HUES64 (cell line): Measurements from ENCODE around the gene PKMYT1.

Experiments used
- H3K27ac ChIP-seq: 2 replicates; pipeline ENCODE4 v1.7.0; 2013; ENCODE audit warnings: low read depth, low read length, inconsistent platforms
- H3K27me3 ChIP-seq: 2 replicates; pipeline ENCODE4 v1.6.1; 2013; ENCODE audit warnings: mild to moderate bottlenecking, low read length; ENCODE audit not compliant: insufficient read depth
- H3K36me3 ChIP-seq: 2 replicates; pipeline ENCODE4 v1.6.1; 2013; ENCODE audit warnings: mild to moderate bottlenecking, low read length; ENCODE audit not compliant: insufficient read depth
- H3K4me1 ChIP-seq: 2 replicates; pipeline ENCODE4 v1.6.1; 2013; ENCODE audit warnings: mild to moderate bottlenecking, low read length, moderate library complexity; ENCODE audit not compliant: insufficient read depth
- H3K4me3 ChIP-seq: 2 replicates; pipeline ENCODE4 v1.5.1; 2013; ENCODE audit warnings: mild to moderate bottlenecking, low read length, moderate library complexity
- H3K9ac ChIP-seq: 2 replicates; pipeline ENCODE4 v1.6.1; 2013; ENCODE audit warnings: mild to moderate bottlenecking, low read depth, low read length
- H3K9me3 ChIP-seq: 2 replicates; pipeline ENCODE4 v1.6.1; 2013; ENCODE audit warnings: low read depth, low read length; ENCODE audit not compliant: insufficient read depth
- WGBS: fragments of 150-250, 120-280 bp; methylation state at CpG from one replicate; pipeline ENCODE4 v1.1.7; 2013; ENCODE audit warnings: missing lambda C conversion rate; 5-methylcytosine and 5-hydroxymethylcytosine counted together

Gene PKMYT1

DNA sequence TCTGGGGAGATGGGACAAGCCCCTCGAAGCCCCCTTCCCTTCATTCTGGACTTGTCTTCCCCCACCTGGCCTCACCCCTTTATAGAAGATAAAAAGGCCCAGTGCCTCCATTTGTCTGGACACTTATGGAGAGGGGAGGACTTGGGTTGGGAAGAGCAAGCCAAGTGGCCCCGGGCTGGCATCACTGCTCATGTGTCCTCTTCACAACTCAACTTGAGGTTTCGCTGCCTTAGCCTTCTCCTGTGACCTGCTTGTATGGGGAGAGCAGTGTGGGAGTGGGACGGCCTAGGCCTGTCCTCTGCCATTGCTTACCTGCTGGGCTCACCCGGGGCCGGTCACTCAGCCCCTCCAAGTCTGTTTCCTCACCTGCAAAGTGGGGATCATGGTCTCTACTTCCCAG lies 9.7 kb downstream of the PKMYT1 start:
- Histone ChIP-seq H3K9me3 (no peaks in the 10 kb centered on the region), H3K27me3 (peaks cover 26% of the 10 kb centered on the region), H3K27ac (peak overlapping the region; percentile 64; the same call in 1 of the 2 replicates), H3K4me1 (no peaks in the 10 kb centered on the region), H3K36me3 (peaks cover 35% of the 10 kb centered on the region), H3K4me3 (peak overlapping the region; percentile 93), H3K9ac (peak overlapping the region; percentile 87)
- 89% methylated on average over 6 of the region's 6 CpGs for WGBS

DNA sequence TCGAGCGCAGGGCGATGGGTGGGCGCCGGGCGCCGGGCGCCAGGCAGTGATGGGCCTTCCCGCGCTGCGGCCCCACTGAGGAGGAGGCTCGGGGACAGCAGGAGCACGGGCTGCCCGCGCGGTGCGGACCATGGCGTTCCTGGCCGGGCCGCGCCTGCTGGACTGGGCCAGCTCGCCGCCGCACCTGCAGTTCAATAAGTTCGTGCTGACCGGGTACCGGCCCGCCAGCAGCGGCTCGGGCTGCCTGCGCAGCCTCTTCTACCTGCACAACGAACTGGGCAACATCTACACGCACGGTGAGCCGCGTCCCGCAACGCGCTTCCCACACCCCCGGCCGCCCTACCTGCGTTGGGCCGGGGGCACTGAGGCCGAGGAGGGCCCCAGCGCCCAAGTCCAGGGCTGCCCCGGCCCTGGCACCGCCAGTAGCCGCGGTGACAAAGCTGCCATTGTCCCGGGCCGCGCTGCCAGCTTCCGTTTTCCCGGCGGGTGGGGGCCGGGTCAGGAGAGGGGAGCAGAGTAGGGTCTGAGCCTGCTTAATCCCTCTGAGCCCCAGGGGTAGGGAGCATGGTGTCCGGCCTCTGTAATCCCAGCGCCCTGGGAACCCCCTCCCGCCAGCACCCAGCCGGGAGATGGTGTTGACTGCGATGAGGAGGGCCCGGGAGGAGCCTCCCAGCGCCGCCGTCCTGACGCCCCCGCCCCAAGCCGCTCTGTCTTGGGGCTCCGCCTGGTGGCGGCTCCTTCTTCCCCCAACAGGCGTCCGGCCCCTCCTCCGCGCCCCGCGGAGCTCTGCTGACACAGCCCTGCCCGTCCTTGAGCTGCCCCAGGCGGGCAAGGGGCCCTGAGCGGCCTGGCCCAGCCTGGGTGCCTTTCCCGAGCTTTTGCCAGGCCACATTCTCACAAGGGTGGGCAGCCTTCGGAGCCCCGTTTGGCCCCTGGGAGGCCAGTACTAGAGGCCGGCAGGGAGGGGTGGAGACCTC lies 10.4 kb downstream of the PKMYT1 start:
- peak overlapping the region; percentile 75; the same call in 1 of the 2 replicates for H3K27ac ChIP-seq
- peak overlapping the region; percentile 93 for H3K4me3 ChIP-seq
- peaks cover 26% of the 10 kb centered on the region for H3K27me3 ChIP-seq
- H3K9ac ChIP-seq: peak overlapping the region; percentile 87
- peaks cover 27% of the 10 kb centered on the region for H3K36me3 ChIP-seq
- WGBS: under 1% methylated on average over 83 of the region's 83 CpGs
- H3K9me3 ChIP-seq: no peaks in the 10 kb centered on the region
- H3K4me1 ChIP-seq: no peaks in the 10 kb centered on the region

DNA sequence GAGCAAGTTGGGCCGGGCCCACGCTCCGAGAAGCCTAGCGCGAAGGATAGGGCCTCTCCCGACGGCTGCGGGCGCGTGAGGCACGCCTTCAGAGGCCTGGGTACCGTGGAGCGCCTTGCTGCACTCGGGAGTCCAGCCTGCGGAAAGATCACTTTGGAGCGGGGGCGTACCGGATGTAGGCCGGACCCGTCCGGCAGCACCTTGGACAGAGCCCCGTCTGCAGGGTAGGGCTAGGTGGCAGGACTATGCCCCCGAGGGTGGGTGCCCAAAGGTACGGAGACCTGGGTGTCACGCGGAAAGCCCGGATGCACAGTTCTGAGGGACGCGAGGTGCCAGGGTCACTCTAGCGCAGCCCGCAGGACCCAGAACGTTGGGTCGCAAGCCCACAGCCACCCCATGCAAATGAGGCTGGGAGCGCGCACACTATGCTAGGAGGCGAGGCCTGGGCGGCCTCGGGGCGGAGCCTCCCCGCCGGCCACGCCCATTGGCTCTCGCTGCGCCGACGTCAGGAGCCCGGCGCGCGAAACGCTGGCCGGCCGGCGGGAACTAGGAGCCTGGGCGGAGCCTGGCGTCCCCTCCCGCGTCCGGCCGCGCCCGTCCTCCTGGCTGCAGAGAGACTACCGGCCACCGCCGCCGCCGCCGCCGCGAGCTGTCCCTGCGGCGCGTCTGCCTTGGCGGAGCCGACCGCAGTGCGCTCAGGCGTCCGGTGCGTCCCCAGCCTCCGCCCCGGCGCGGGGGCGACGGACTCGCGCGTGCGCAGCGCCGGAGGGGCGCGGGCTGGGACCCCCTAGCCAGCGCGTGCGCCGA lies 11.3 kb downstream of the PKMYT1 start, which contains the start of gene PAQR4:
TSS of gene PAQR4 (plus strand) at position 611 of the 807 bp plus-strand sequence. CDS start 327 bp downstream, outside the sequence.
- 1% methylated on average over 98 of the region's 98 CpGs for WGBS
- peak within 1 kb of the TSS; percentile 87 for H3K9ac ChIP-seq

DNA sequence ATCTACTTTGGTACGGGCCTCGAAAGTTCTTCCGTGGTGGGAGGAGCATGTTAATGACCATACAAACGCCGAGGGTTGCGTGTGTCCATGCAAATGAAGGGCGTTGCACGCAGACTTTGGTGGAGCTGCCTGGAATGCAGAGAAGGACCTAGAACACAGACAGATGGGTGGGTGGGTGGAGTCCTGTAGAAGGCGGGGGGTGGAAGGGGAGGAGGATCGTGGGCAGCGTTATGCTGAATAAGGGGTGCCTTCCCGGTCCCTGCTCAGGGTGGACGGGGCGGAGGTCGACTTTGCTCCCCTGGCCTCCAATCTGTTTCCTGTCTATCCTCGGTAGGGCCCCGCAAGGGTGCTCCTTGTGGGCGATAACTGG lies 11.9 kb downstream of the PKMYT1 start:
- H3K4me3 ChIP-seq: peak overlapping the region; percentile 93
- H3K36me3 ChIP-seq: peaks cover 16% of the 10 kb centered on the region
- no peaks in the 10 kb centered on the region for H3K9me3 ChIP-seq
- H3K4me1 ChIP-seq: no peaks in the 10 kb centered on the region
- H3K27ac ChIP-seq: peak overlapping the region; percentile 57; the same call in 1 of the 2 replicates
- H3K27me3 ChIP-seq: peaks cover 29% of the 10 kb centered on the region
- H3K9ac ChIP-seq: 0 out of 2 replicates have a peak overlapping the region, but pooled peaks have one; percentile 24
- WGBS: 32% methylated on average over 18 of the region's 18 CpGs

More for the DNA sequence above, 11.3 kb downstream of the PKMYT1 start, which contains the start of gene PAQR4:
- peak within 1 kb of the TSS; percentile 75; the same call in 1 of the 2 replicates for H3K27ac ChIP-seq
- peaks cover 22% of the 10 kb centered on the region for H3K36me3 ChIP-seq
- H3K27me3 ChIP-seq: peaks cover 26% of the 10 kb centered on the region
- H3K4me1 ChIP-seq: no peaks in the 10 kb centered on the region
- peak within 1 kb of the TSS; percentile 93 for H3K4me3 ChIP-seq
- no peaks in the 10 kb centered on the region for H3K9me3 ChIP-seq

DNA sequence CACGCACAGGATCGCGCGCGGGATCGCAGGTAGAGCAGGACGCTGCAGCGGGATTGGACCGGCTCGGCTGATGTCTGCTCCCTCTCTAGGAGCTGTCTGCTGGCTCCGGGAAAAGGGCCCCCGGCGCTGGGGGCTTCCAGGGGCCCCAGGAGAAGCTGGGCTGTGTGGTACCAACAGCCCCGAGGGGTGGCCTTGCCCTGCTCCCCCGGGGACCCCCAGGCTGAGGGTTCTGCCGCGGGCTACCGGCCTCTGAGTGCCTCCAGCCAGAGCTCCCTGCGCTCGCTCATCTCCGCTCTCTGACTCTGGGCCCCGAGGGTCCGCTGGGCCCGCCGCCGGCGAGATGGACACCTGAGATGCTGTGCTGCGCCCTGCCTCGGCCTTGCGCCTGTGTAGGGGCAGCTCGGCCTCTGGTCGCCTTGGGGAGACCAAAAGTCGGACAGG lies 12.5 kb downstream of the PKMYT1 start:
- Histone ChIP-seq H3K9me3 (no peaks in the 10 kb centered on the region), H3K4me3 (no peak overlapping the region), H3K9ac (no peak overlapping the region), H3K27ac (no peak overlapping the region), H3K27me3 (peaks cover 32% of the 10 kb centered on the region), H3K4me1 (peaks cover 3% of the 10 kb centered on the region), H3K36me3 (peaks cover 10% of the 10 kb centered on the region; the same call in 1 of the 2 replicates)
- WGBS: 95% methylated on average over 33 of the region's 33 CpGs

DNA sequence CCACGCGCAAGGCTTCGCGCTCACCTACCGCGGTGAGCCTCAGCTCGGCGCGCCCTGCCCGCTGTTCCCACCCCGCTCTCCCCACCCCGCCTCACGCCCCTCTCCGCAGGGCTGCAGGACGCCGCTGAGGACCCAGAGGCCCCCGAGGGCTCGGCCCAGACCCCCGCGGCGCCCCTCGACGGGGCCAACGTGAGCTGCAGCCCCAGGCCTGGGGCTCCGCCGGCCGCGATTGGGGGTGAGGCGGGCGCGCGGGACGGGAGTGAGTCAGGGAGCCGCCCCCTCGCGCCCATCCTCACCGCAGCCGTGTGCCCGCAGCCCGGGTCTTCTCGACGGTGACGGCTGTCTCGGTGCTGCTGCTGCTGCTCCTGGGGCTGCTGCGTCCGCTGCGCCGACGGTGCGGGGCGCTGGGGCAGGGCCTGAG lies 13.0 kb downstream of the PKMYT1 start:
- H3K4me1 ChIP-seq: peaks cover 7% of the 10 kb centered on the region
- 94% methylated on average over 51 of the region's 51 CpGs for WGBS
- no peak overlapping the region for H3K9ac ChIP-seq
- H3K27ac ChIP-seq: no peak overlapping the region
- no peak overlapping the region for H3K4me3 ChIP-seq
- H3K27me3 ChIP-seq: peaks cover 37% of the 10 kb centered on the region
- no peaks in the 10 kb centered on the region for H3K9me3 ChIP-seq
- peaks cover 5% of the 10 kb centered on the region; the same call in 1 of the 2 replicates for H3K36me3 ChIP-seq

DNA sequence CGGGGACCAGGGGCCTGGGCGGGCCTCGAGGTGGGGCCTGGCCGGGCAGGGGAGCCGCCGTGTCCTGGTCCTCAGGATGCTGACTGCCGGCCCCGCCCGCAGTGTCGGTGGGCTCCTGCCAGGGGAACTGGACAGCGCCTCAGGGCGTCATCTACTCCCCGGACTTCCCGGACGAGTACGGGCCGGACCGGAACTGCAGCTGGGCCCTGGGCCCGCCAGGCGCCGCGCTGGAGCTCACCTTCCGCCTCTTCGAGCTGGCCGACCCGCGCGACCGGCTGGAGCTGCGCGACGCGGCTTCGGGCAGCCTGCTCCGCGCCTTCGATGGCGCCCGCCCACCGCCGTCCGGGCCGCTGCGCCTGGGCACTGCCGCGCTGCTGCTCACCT lies 13.4 kb downstream of the PKMYT1 start:
- Histone ChIP-seq H3K27ac (no peak overlapping the region), H3K4me1 (peaks cover 7% of the 10 kb centered on the region), H3K4me3 (no peak overlapping the region), H3K9ac (no peak overlapping the region), H3K9me3 (no peaks in the 10 kb centered on the region), H3K27me3 (peaks cover 40% of the 10 kb centered on the region), H3K36me3 (peaks cover 2% of the 10 kb centered on the region; the same call in 1 of the 2 replicates)
- WGBS: 95% methylated on average over 46 of the region's 46 CpGs

DNA sequence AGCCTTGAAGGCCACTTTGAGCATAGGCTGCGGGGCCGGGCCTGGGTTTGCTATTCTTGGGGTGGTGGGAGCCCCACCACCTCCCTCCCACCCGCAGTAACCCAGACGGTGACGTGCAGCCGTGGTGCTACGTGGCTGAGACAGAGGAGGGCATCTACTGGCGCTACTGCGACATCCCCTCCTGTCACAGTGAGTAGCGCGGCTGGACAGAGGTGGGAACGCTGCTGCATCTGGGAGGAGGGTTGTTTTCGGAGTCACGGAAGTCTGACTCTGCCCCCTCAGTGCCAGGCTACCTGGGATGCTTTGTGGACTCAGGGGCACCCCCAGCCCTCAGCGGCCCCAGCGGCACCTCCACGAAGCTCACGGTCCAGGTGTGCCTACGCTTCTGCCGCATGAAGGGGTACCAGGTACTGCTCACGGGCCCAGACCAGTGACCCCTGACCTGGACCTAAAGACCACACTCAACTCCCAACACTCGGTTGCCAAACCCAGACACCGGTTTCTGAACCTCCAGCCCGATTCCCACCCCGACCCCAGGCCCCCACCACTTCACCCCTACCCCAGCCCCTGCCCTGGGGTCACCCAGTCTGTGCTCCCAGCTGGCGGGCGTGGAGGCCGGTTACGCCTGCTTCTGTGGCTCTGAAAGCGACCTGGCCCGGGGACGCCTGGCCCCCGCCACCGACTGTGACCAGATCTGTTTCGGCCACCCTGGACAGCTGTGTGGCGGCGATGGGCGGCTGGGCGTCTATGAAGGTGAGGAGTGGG lies 14.0 kb downstream of the PKMYT1 start:
- Histone ChIP-seq H3K27ac (no peak overlapping the region), H3K9me3 (no peaks in the 10 kb centered on the region), H3K4me3 (no peak overlapping the region), H3K36me3 (no peaks in the 10 kb centered on the region), H3K9ac (no peak overlapping the region), H3K27me3 (peaks cover 40% of the 10 kb centered on the region), H3K4me1 (peaks cover 7% of the 10 kb centered on the region)
- 94% methylated on average over 38 of the region's 39 CpGs for WGBS

DNA sequence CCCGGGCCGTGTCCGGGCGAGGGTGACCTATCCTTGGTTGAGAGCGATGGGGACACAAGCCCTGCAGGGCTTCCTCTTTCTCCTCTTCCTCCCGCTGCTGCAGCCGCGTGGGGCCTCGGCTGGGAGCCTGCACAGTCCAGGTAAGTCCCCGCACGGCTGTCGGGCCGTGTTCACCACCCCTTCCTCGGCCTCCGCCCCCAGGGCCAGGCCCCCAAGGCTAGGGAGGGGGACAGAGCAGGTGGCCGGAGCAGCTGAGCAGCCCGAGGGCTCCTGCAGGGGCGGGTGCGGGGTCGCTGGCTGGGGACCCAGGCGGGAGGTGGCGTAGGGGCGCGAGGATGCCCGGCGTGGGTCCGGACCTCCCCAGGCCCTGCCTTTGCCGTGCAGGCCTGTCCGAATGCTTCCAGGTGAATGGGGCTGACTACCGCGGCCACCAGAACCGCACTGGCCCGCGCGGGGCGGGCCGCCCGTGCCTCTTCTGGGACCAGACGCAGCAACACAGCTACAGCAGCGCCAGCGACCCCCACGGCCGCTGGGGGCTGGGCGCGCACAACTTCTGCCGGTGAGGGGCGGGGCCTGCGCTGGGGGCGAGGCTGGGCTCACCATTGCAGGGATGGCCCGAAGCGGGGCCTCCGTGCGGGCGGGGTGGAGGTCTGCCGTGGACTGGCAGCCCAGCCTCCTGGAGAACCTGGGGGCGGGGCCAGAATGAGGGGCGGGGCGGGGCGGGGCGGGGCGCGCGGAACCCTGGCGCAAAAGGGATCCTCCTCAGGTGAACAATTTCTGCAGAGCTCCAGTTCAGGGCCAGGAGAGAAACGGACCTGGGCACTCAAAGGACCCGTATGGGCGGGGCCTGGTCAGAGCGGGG lies 15.5 kb downstream of the PKMYT1 start:
- H3K9ac ChIP-seq: 0 out of 2 replicates have a peak overlapping the region, but pooled peaks have one; percentile 35

More for the DNA sequence above, 15.5 kb downstream of the PKMYT1 start:
- Histone ChIP-seq H3K4me1 (peaks cover 7% of the 10 kb centered on the region), H3K36me3 (no peaks in the 10 kb centered on the region), H3K4me3 (peak overlapping the region; percentile 70), H3K9me3 (no peaks in the 10 kb centered on the region), H3K27me3 (peaks cover 40% of the 10 kb centered on the region), H3K27ac (peak overlapping the region; percentile 46; the same call in 1 of the 2 replicates)
- WGBS: under 1% methylated on average over 68 of the region's 68 CpGs
